ENCODE results near the gene L3MBTL4. TPM values are rescaled to one million over a fixed set of nuclear protein-coding genes. Genes with fewer than 3 reads are reported as not detected.

L3MBTL4 gene
- total RNA-seq, 1 experiment from 2014 or later = not detected

DNA sequence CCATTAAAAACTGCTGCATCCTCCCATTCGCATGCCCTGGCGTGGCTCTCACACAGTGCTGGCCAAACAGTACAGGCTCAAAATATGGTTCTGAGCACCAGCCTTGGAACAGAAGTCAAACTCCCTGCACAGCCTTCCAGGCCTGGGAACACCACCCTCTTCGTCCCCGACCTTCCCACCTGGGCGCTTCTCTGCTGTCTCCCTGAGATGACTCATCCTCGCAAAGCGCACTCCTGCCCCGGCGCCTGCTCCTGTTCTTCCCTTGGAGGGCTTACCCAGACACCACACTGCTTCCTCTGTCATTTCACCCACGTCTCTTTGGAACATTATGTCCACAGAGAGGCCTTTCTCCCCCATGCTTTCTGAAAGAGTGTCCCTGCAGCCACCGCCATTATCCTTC is 172.7 kb downstream of the L3MBTL4 start:
- Histone ChIP-seq H3K9me3 (ENCODE audit: insufficient read depth, low read depth) (no peaks in the 10 kb centered on the region), H2AFZ (no peak overlapping the region), H3K4me2 (no peak overlapping the region), H3K9me2 (ENCODE audit: insufficient read depth) (no peaks in the 10 kb centered on the region), H3F3A (ENCODE audit: insufficient read depth, low read depth) (no peaks in the 10 kb centered on the region), H3K4me1 (replicated peaks; ENCODE audit: insufficient read depth) (no peaks in the 10 kb centered on the region), H3K27ac (no peak overlapping the region), H3K4me3 (no peak overlapping the region), H3K36me3 (ENCODE audit: low read depth) (no peaks in the 10 kb centered on the region), H3K79me2 (ENCODE audit: low read depth) (no peaks in the 10 kb centered on the region), H4K20me1 (ENCODE audit: insufficient read depth) (no peaks in the 10 kb centered on the region), H3K27me3 (ENCODE audit: insufficient read depth, low read depth) (peaks cover 15% of the 10 kb centered on the region)
- TF ChIP-seq, protein P1, sequence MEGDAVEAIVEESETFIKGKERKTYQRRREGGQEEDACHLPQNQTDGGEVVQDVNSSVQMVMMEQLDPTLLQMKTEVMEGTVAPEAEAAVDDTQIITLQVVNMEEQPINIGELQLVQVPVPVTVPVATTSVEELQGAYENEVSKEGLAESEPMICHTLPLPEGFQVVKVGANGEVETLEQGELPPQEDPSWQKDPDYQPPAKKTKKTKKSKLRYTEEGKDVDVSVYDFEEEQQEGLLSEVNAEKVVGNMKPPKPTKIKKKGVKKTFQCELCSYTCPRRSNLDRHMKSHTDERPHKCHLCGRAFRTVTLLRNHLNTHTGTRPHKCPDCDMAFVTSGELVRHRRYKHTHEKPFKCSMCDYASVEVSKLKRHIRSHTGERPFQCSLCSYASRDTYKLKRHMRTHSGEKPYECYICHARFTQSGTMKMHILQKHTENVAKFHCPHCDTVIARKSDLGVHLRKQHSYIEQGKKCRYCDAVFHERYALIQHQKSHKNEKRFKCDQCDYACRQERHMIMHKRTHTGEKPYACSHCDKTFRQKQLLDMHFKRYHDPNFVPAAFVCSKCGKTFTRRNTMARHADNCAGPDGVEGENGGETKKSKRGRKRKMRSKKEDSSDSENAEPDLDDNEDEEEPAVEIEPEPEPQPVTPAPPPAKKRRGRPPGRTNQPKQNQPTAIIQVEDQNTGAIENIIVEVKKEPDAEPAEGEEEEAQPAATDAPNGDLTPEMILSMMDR (conservative IDR thresholded peaks at IDR 0.05) = no peak
- TF ChIP-seq EZH2 (IDR thresholded peaks at IDR 0.05; ENCODE audit: low read depth) = no peak
- intact Hi-C loops (cut with micrococcal nuclease; ENCODE audit: unreplicated experiment) = no loop called here
- POLR2A ChIA-PET (ENCODE audit: unreplicated experiment) = no interaction called here
- CTCF ChIA-PET = no interaction called here
- no peak for DNase-seq
- no TSS peak for BruUV-seq (replicated peaks)

DNA sequence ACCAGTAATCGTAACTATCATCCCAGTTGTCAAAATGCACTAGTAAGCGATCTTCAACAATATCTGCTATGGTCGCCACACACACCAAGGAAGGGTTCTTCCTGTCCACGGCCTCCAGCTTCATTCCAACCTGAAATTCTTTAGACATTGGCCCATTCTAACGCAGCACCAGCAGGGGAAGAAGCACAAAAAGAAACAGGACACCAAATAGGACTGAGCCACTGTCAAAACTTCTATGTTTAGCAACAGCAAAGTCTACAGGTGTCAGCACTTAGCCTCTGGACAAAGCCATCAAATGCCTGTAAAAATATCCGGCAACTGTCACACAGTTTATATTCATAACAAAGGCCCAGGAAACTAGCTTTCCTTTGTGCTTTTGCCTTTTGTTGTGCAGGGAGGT is 175.0 kb downstream of the L3MBTL4 start:
- no peak for TF ChIP-seq EZH2 (IDR thresholded peaks at IDR 0.05; ENCODE audit: low read depth)
- TF ChIP-seq, protein P1 (conservative IDR thresholded peaks at IDR 0.05) = no peak
- Histone ChIP-seq H3K4me2 (no peak overlapping the region), H3K9me2 (ENCODE audit: insufficient read depth) (no peaks in the 10 kb centered on the region), H3K27me3 (ENCODE audit: insufficient read depth, low read depth) (peaks cover 19% of the 10 kb centered on the region), H3K4me3 (no peak overlapping the region), H3K9me3 (ENCODE audit: insufficient read depth, low read depth) (no peaks in the 10 kb centered on the region), H3K79me2 (ENCODE audit: low read depth) (no peaks in the 10 kb centered on the region), H3K4me1 (replicated peaks; ENCODE audit: insufficient read depth) (no peaks in the 10 kb centered on the region), H3K36me3 (ENCODE audit: low read depth) (no peaks in the 10 kb centered on the region), H3F3A (ENCODE audit: insufficient read depth, low read depth) (no peaks in the 10 kb centered on the region), H4K20me1 (ENCODE audit: insufficient read depth) (no peaks in the 10 kb centered on the region), H3K27ac (no peak overlapping the region), H2AFZ (no peak overlapping the region)
- intact Hi-C loops (cut with micrococcal nuclease; ENCODE audit: unreplicated experiment) = no loop called here
- POLR2A ChIA-PET (ENCODE audit: unreplicated experiment) = no interaction called here
- CTCF ChIA-PET = no interaction called here
- DNase-seq = no peak
- no TSS peak for BruUV-seq (replicated peaks)

DNA sequence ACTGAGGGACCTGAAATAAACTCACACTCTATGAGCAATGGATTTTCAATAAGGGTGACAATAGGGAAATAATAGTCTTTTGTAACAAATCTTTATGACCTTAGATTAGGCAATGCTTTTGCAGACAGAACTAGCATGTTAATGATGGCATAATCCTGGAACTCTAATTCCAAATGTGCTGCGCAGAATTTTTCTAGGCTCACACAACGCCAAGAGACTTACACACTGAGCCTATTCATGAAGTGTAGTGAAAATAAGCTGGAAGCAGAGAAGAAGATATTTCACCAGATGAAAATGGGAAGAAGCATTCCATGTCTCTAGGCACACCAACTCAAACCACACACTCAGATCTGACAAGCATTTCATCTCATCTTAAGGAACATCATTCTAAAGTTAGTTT is 178.5 kb downstream of the L3MBTL4 start:
- BruUV-seq (replicated peaks) = no TSS peak
- no peak for TF ChIP-seq EZH2 (IDR thresholded peaks at IDR 0.05; ENCODE audit: low read depth)
- TF ChIP-seq, protein P1 (conservative IDR thresholded peaks at IDR 0.05) = no peak
- intact Hi-C loops (cut with micrococcal nuclease; ENCODE audit: unreplicated experiment) = no loop called here

More for the DNA sequence above, 178.5 kb downstream of the L3MBTL4 start:
- Histone ChIP-seq H3K4me2 (no peak overlapping the region), H4K20me1 (ENCODE audit: insufficient read depth) (no peaks in the 10 kb centered on the region), H3K36me3 (ENCODE audit: low read depth) (no peaks in the 10 kb centered on the region), H3K9me2 (ENCODE audit: insufficient read depth) (no peaks in the 10 kb centered on the region), H3K9me3 (ENCODE audit: insufficient read depth, low read depth) (no peaks in the 10 kb centered on the region), H2AFZ (no peak overlapping the region), H3K27me3 (ENCODE audit: insufficient read depth, low read depth) (peaks cover 11% of the 10 kb centered on the region), H3K27ac (no peak overlapping the region), H3K4me3 (no peak overlapping the region), H3K79me2 (ENCODE audit: low read depth) (no peaks in the 10 kb centered on the region), H3K4me1 (replicated peaks; ENCODE audit: insufficient read depth) (no peaks in the 10 kb centered on the region), H3F3A (ENCODE audit: insufficient read depth, low read depth) (no peaks in the 10 kb centered on the region)
- CTCF ChIA-PET = no interaction called here
- DNase-seq = no peak
- POLR2A ChIA-PET (ENCODE audit: unreplicated experiment) = no interaction called here
